Stomach (tissue), 9 donors: ENCODE measurements around the gene CPXM2. TPM values are rescaled to one million over a fixed set of nuclear protein-coding genes. Genes with fewer than 3 reads are reported as not detected.

ENCODE experiments used
- DNase-seq, 2 donors: peaks; one replicate each; pipeline versions ENCODE4 v3.0.0 to v3.0.0-alpha.2; 2013 to 2019
- H3K27ac ChIP-seq, 5 donors: fragments of 200-600 bp in 4 of 5; sonication (generic) in 4 of 5; one replicate each; pipeline ENCODE4 v1.5.1; 2013 to 2019; ENCODE audit warnings: mild to moderate bottlenecking in 1 of 5, moderate library complexity in 1 of 5
- H3K27me3 ChIP-seq, 3 donors: fragments of 200-600 bp; sonication (generic); one replicate each; pipeline ENCODE4 v1.5.1; 2017 to 2019; ENCODE audit warnings: mixed run types in 1 of 3
- H3K36me3 ChIP-seq, 4 donors: fragments of 200-600 bp; sonication (generic); 1 replicate in 3 of 4; 2 replicates in 1 of 4; pipeline ENCODE4 v1.5.1; 2016 to 2019
- H3K4me1 ChIP-seq, 4 donors: fragments of 200-600 bp; sonication (generic); one replicate each; pipeline ENCODE4 v1.5.1; 2016 to 2019
- H3K4me3 ChIP-seq, 4 donors: fragments of 200-600 bp; sonication (generic) in 3 of 4; one replicate each; pipeline ENCODE4 v1.5.1; 2016 to 2019; ENCODE audit warnings: mild to moderate bottlenecking in 1 of 4
- H3K9me3 ChIP-seq, 4 donors: fragments of 200-600 bp; sonication (generic); one replicate each; pipeline ENCODE4 v1.5.1; 2016 to 2019
- CTCF ChIP-seq, 7 experiments: fragments of 450-650 bp in 4 of 7; fragments of 200-600 bp in 3 of 7; sonication (generic) in 3 of 7; IDR thresholded peaks; one replicate each; pipeline ENCODE4 v1.5.1; 2016 to 2019; ENCODE audit warnings: antibody characterized with exemption in 7 of 7, control low read depth in 2 of 7, mild to moderate bottlenecking in 1 of 7
- EP300 ChIP-seq: sonication (generic); formaldehyde crosslinking; IDR thresholded peaks from one replicate; pipeline ENCODE4 v1.6.1; 2017; ENCODE audit warnings: antibody characterized with exemption
- POLR2A ChIP-seq, 4 donors: fragments of 450-650 bp; IDR thresholded peaks; one replicate each; pipeline ENCODE4 v1.6.1; 2016; ENCODE audit warnings: antibody characterized with exemption in 4 of 4, control low read depth in 2 of 4, mild to moderate bottlenecking in 1 of 4, moderate library complexity in 1 of 4
- POLR2AphosphoS5 ChIP-seq, 3 donors: sonication (generic); formaldehyde crosslinking; IDR thresholded peaks; one replicate each; pipeline ENCODE4 v1.6.1; 2016; ENCODE audit warnings: antibody characterized with exemption in 3 of 3
- WGBS, 5 donors: extraction: QIAGEN DNeasy Blood & Tissue Kit in 3 of 5; methylation state at CpG; one replicate each; pipeline versions ENCODE4 v1.1.5 to v1.1.7; 2013 to 2018; 5-methylcytosine and 5-hydroxymethylcytosine counted together
- intact Hi-C: fragments of 100-400 bp; cut with DNase I; formaldehyde crosslinking; loops from one replicate; pipeline ENCODE4 v1.15.1; 2023; ENCODE audit warnings: low total_unique reads
- polyA plus RNA-seq, 3 donors: library from polyadenylated mRNA; stranded (reverse); fragments of 200-250 nt; gene quantifications; one replicate each; pipeline ENCODE4 v1.2.3, GENCODE V29; 2013
- total RNA-seq, 5 donors: library from RNA; depleted of rRNA; stranded (reverse); fragments of >200 nt; gene quantifications; one replicate each; pipeline versions ENCODE4 v1.1.0 to v1.2.3, GENCODE V29; 2014 to 2016
- donor health status: healthy with polysubstance abuse.
- donor health status: Bipolar disorder and iron deficiency.
- donor health status: healthy.

Gene CPXM2
- total and polyA plus RNA-seq, 8 donors = 0.46 to 33.5 (median 9.9) TPM

GRCh38 chr10:123906296-123906695, 14.7 kb upstream of the CPXM2 start:
- no peak for DNase-seq
- no peak for TF ChIP-seq POLR2AphosphoS5 (IDR thresholded peaks at IDR 0.05)
- TF ChIP-seq EP300 = no peak
- TF ChIP-seq CTCF (IDR thresholded peaks at IDR 0.05) = no peak
- TF ChIP-seq POLR2A (IDR thresholded peaks at IDR 0.05) = no peak
- H3K4me1 ChIP-seq = no peaks in the 10 kb centered on the region
- H3K27ac ChIP-seq = no peak overlapping the region
- no peaks in the 10 kb centered on the region for H3K9me3 ChIP-seq
- H3K27me3 ChIP-seq = peaks cover 0 to 45% (median 0%) of the 10 kb centered on the region in 3 donors
- H3K4me3 ChIP-seq = no peak overlapping the region
- intact Hi-C loops = no loop called here
- WGBS, 5 donors = 73 to 84% (median 81%) methylated on average over 4 of the region's 4 CpGs
- H3K36me3 ChIP-seq = no peaks in the 10 kb centered on the region

GRCh38 chr10:123904834-123905409, 13.3 kb upstream of the CPXM2 start:
- peaks cover 0 to 31% (median 0%) of the 10 kb centered on the region in 3 donors for H3K27me3 ChIP-seq
- WGBS, 5 donors = 52 to 74% (median 54%) methylated on average over 10 of the region's 10 CpGs
- peaks cover 0 to 6% (median 6%) of the 10 kb centered on the region in 4 donors for H3K9me3 ChIP-seq
- no peak for TF ChIP-seq POLR2AphosphoS5 (IDR thresholded peaks at IDR 0.05)
- no peak for TF ChIP-seq EP300
- TF ChIP-seq POLR2A (IDR thresholded peaks at IDR 0.05) = no peak
- TF ChIP-seq CTCF (IDR thresholded peaks at IDR 0.05) = no peak
- DNase-seq = no peak
- intact Hi-C loops = no loop called here
- no peaks in the 10 kb centered on the region for H3K36me3 ChIP-seq
- H3K4me1 ChIP-seq = no peaks in the 10 kb centered on the region
- H3K27ac ChIP-seq = no peak overlapping the region
- no peak overlapping the region for H3K4me3 ChIP-seq

GRCh38 chr10:123903621-123904020, 12.0 kb upstream of the CPXM2 start:
- H3K9me3 ChIP-seq = peaks cover 0 to 14% (median 7%) of the 10 kb centered on the region in 4 donors
- no peaks in the 10 kb centered on the region for H3K4me1 ChIP-seq
- peaks cover 0 to 30% (median 0%) of the 10 kb centered on the region in 3 donors for H3K27me3 ChIP-seq
- intact Hi-C loops = no loop called here
- H3K36me3 ChIP-seq = no peaks in the 10 kb centered on the region
- TF ChIP-seq POLR2AphosphoS5 (IDR thresholded peaks at IDR 0.05) (no peak), POLR2A (IDR thresholded peaks at IDR 0.05) (no peak)
- WGBS, 5 donors = 49 to 60% (median 57%) methylated on average over 5 of the region's 5 CpGs
- no peak for DNase-seq
- H3K4me3 ChIP-seq = no peak overlapping the region
- H3K27ac ChIP-seq = no peak overlapping the region

- WGBS, 5 donors = 90 to 96% (median 92%) methylated on average over 4 of the region's 4 CpGs
- intact Hi-C loops = no loop called here
Measured at GRCh38 chr10:123901621-123902020, 10.0 kb upstream of the CPXM2 start.

GRCh38 chr10:123897146-123897545, 5.5 kb upstream of the CPXM2 start:
- DNase-seq = no peak
- H3K27me3 ChIP-seq = peaks cover 0 to 19% (median 4%) of the 10 kb centered on the region in 3 donors
- 67 to 80% (median 76%) methylated on average over 4 of the region's 4 CpGs for WGBS, 5 donors
- TF ChIP-seq POLR2A (IDR thresholded peaks at IDR 0.05) (no peak), EP300 (no peak), CTCF (IDR thresholded peaks at IDR 0.05) (no peak), POLR2AphosphoS5 (IDR thresholded peaks at IDR 0.05) (no peak)
- H3K36me3 ChIP-seq = no peaks in the 10 kb centered on the region
- peaks cover 3 to 14% (median 7%) of the 10 kb centered on the region in 4 donors for H3K9me3 ChIP-seq
- H3K4me3 ChIP-seq = no peak overlapping the region
- H3K4me1 ChIP-seq = peaks cover 0 to 8% (median 0%) of the 10 kb centered on the region in 4 donors
- intact Hi-C loops = no loop called here
- peak overlapping the region in 1 of 5 donors; percentile 94 for H3K27ac ChIP-seq

More at GRCh38 chr10:123901621-123902020, 10.0 kb upstream of the CPXM2 start:
- H3K9me3 ChIP-seq = peaks cover 0 to 14% (median 7%) of the 10 kb centered on the region in 4 donors
- H3K36me3 ChIP-seq = no peaks in the 10 kb centered on the region
- DNase-seq = no peak
- H3K27me3 ChIP-seq = peaks cover 0 to 18% (median 0%) of the 10 kb centered on the region in 3 donors
- TF ChIP-seq POLR2A (IDR thresholded peaks at IDR 0.05) = no peak
- no peak overlapping the region for H3K27ac ChIP-seq
- H3K4me3 ChIP-seq = no peak overlapping the region
- H3K4me1 ChIP-seq = peaks cover 0 to 2% (median 0%) of the 10 kb centered on the region in 4 donors
